GM12872 (cell line): ENCODE data around the gene TBC1D14.

Experiments
- CTCF ChIP-seq: IDR thresholded peaks from 3 replicates; pipeline ENCODE4 v1.5.1; 2011; ENCODE audit warnings: low read depth, mild to moderate bottlenecking, low read length, moderate library complexity; ENCODE audit not compliant: insufficient read depth

The TBC1D14 gene

GRCh38 chr4:7043284-7044136 is 133.9 kb downstream of the TBC1D14 start, which contains the start of gene TADA2B:
TSS of gene TADA2B (plus strand) at chr4:7043372. CDS start at chr4:7043580, 208 bp downstream.
- TF ChIP-seq CTCF: no peak; the same call in 2 of the 3 replicates

GRCh38 chr4:7044137-7044930 is 134.7 kb downstream of the TBC1D14 start:
- TF ChIP-seq CTCF: no peak

- TF ChIP-seq CTCF: no peak
Measured at GRCh38 chr4:7045553-7045952, 135.9 kb downstream of the TBC1D14 start.

- TF ChIP-seq CTCF: no peak
Measured at GRCh38 chr4:7045961-7046921, 136.6 kb downstream of the TBC1D14 start.

GRCh38 chr4:7046971-7047370 is 137.3 kb downstream of the TBC1D14 start:
- no peak for TF ChIP-seq CTCF

- no peak for TF ChIP-seq CTCF
Measured at GRCh38 chr4:7048642-7049041, 139.0 kb downstream of the TBC1D14 start.
